GM18498 (cell line): ENCODE results near the gene CTRB1.

Source experiments
- ATAC-seq: cut with Tn5 transposase; IDR thresholded peaks from one replicate; pipeline ENCODE4 v1.9.1; 2021; ENCODE audit warnings: mild to moderate bottlenecking, moderate library complexity; ENCODE audit not compliant: unreplicated experiment

The CTRB1 gene

GRCh38 chr16:75225092-75225491 is 6.3 kb downstream of the CTRB1 start:
- no peak for ATAC-seq

- ATAC-seq = no peak
Observed at GRCh38 chr16:75225678-75226515, 7.1 kb downstream of the CTRB1 start.

GRCh38 chr16:75226550-75227360 is 8.0 kb downstream of the CTRB1 start:
- no peak for ATAC-seq

DNA sequence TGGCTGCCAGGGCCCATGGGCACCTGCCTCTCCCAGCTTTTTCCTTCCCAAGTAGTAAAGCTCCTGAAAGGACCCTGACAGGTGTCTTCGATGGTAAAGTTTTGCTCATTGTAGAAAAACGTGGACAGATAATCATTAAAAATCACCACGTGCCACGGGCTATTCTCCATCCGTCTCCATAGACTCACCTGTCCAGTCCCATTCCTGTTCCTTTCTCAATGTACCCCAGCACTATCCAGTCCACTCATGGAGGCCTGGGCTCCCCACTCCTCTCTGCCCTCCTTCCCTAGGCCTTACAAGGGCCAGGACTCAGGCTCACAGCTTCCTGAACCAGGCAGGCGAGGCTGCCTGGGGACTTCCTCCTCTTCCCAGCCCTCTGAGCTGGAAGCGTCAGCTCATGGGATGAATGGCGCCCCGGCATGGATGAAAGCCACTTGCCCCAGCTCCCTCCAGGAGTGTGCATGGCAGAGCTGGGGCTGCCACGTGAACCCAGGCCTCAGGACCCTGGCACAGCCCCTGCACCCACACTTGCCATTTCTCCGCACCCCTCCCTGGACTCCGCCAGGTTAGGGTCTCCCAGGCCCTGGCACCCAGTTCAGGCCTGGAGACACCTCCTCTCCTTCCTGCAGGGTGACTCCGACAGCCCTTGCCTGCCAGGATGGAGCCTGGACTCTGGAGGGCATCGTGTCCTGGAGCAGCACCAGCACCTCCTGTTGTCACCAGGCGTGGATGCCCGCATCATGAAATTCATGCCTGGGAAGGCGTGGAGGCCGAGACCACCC is 8.8 kb downstream of the CTRB1 start:
- no peak for ATAC-seq

GRCh38 chr16:75228143-75228976 is 9.6 kb downstream of the CTRB1 start:
- ATAC-seq = no peak

- ATAC-seq = no peak
Observed at GRCh38 chr16:75229172-75230031, 10.6 kb downstream of the CTRB1 start.

- ATAC-seq = no peak
Observed at GRCh38 chr16:75230471-75231110, 11.8 kb downstream of the CTRB1 start.

DNA sequence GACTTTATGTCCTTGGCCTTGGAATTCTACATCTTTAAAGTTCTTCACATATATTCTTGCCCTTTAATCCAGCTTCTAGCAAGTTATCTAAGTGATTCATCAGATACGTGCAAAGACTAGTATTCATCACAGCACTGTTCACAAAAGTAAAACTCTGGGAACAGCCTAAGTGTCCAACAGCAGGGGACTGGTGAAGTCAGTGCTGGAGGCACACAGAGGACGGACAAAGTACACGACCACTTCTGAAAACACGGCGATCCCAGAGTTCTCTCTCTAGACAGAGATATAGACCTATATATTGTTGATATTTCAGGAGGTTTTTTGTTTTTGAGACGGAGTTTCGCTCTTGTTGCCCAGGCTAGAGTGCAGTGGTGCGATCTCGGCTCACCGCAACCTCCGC is 12.8 kb downstream of the CTRB1 start:
- ATAC-seq = no peak

- no peak for ATAC-seq
Observed at GRCh38 chr16:75233611-75233938, 14.8 kb downstream of the CTRB1 start.

DNA sequence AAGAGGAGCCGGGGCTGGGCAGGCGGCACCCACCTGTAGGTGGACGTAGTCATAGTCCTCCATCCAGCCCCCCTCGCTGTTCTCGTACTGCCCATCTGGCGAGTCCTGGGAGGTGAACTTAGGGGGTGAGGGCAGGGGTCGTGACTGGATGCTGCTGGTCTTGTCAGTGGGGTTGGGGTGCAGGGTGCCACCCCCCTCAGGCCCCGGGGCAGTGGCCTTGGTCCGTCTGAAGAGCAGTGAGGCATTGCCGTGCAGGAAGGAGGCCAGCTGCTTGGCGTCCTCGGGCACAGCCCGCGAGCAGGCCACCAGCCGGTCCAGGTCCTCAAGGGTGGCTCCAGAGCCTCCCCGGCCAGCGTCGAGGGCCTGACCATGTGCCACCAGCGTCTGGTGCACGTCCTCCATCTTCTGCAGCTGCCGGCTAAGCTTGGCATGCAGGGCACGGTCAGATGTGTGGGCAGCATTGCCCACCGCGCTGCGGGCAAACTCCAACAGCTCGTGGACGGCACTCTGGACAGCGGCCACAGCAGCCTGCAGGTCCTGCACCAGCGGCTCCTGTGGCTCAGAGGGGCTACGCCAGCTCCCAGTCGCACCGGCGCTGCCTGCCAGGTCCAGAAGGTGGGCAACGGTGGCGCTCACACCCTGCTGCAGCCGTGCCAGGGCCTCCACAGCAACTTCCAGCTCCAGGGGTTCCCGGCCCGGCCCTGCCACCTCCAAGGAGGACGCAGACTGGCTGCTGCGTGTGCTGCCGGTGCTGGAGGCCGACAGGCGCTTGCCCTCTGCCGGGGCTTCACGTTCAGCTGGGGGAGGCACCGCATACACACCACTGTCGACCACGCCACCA is 16.3 kb downstream of the CTRB1 start:
- ATAC-seq = no peak

DNA sequence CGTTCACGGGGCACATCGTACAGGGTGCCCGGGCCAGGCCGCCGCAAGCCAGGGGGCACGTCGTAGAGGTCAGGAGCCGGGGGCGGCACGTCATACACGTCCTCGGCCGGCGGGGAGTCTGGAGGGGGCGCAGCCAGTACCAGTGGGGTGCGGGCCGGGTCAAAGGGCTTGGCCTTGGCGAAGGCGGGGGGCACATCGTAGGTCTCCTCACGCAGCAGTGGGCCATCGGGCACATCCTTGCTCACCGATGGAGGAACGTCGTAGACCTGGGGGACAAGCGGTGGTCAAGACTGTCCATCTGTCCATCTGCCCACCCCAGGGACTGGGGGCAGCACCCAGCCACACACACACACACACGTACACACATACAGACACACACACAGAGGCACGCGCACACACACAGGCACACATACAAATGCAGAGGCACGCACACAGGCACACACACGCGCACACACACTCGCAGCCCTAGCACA is 17.0 kb downstream of the CTRB1 start:
- ATAC-seq = no peak

DNA sequence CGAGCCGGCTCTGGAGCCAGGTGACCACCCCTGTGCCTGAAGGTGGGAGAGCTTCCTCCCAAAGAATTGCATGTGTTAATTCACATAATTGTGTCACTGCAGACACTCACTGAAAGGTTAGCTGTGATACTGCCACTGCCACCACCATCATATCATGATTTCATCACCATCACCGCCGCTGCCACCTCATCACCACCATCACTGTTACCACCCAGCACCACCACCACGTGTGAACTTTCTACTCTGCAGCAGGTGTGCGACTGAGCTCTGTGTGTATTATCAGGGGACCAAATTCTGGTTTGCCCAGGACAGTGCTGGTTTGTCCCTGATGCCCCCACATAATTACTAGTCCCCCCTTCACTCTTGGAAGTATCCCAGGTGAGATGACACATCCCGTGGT is 17.4 kb downstream of the CTRB1 start:
- ATAC-seq = no peak

GRCh38 chr16:75236736-75237397 is 18.1 kb downstream of the CTRB1 start:
- no peak for ATAC-seq

DNA sequence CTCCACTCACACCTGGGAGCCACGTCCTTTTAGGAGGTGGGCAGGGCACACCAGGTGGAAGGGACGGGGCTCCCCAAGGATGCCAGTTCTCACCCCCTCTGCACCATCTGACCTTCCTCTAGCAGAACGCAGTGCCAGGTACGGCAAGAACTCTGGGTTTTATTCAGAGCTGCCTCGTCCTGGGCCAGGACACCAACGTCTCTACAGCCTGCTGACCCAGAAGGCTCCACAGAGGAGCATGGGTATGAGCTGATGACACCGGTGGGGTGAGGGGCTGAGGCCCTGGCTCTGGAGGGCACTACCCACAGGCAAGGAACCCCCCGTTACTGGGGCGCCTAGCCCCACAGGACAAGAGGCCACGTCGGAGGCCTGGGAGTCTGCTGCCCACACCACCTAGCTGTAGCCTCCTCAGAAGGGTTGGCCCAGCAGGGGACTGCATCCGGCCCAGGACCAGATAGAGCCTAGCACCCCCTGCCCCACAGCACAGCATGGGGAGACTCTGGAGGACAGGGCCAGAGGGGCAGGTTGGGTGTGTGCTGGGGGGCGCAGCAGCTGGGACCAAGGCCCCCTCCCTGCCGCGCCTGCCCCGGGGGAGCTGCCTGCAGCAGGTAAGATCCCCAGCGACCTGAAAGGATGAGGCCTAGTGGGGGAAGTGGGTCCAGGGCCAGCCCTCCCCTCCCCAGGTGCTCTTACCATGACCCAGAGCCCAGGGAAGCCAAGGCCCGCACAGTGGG is 18.8 kb downstream of the CTRB1 start:
- ATAC-seq = no peak

GRCh38 chr16:75238132-75238852 is 19.5 kb downstream of the CTRB1 start:
- no peak for ATAC-seq

- no peak for ATAC-seq
Observed at GRCh38 chr16:75238853-75239541, 20.2 kb downstream of the CTRB1 start.
